HepG2 (cell line): ENCODE measurements around the gene ADIPOR2. TPM values are rescaled to one million over a fixed set of nuclear protein-coding genes. Genes with fewer than 3 reads are reported as not detected.
"Not testable (repeated sequence)": the region's sequence is repeated elsewhere in the genome, so short reads cannot be mapped to it uniquely, and the experiment has no call there.

ENCODE experiments used
- ATAC-seq: fragments of 200-7000 bp; cut with Tn5 transposase; 3 replicates; pipeline ENCODE4 v1.9.1; 2020; ENCODE audit warnings: mild to moderate bottlenecking, moderate library complexity
- BruUV-seq: library from RNA; stranded (reverse); fragments of 400-500 nt; replicated peaks from 2 replicates; lab custom pipeline; 2021; lab: Mats Ljungman, UMichigan
- CTCF ChIA-PET: fragments of 300-600 bp; formaldehyde crosslinking; extraction: SDS; loops from one replicate; lab custom pipeline; 2021; ENCODE audit warnings: low total read pairs, inconsistent platforms, low intra/inter-chr PET ratio; lab: Yijun Ruan, JAX
- POLR2A ChIA-PET: fragments of 350-600 bp; sonication (Branson Sonifier 250); formaldehyde crosslinking; loops from one replicate; lab custom pipeline; 2020; ENCODE audit warnings: antibody characterized with exemption, inconsistent platforms; lab: Yijun Ruan, JAX
- DNase-seq: peaks from one replicate; pipeline ENCODE4 v3.0.0-alpha.2; 2015; ENCODE audit warnings: low spot score
- FAIRE-seq: peaks from 3 replicates; lab custom pipeline; 2011; peaks lifted over from hg19 to GRCh38; lab: Jason Lieb, UNC
- H2AFZ ChIP-seq: one replicate; pipeline ENCODE4 v1.6.1; 2011; ENCODE audit warnings: low read length, inconsistent platforms
- H3K27ac ChIP-seq: fragments of 300-600 bp; 3 replicates; pipeline ENCODE4 v1.8.0; 2011; ENCODE audit warnings: mixed run types, mild to moderate bottlenecking, mixed read lengths, low read length, inconsistent platforms; ENCODE audit not compliant: insufficient read depth; ENCODE audit errors: extremely low read length
- H3K27me3 ChIP-seq, 2 experiments: fragments of 200-600 bp in 1 of 2; 2 replicates in 1 of 2; 3 replicates in 1 of 2; pipeline versions ENCODE4 v1.6.0 to v1.8.0; 2011; ENCODE audit warnings: low read length in 2 of 2, mild to moderate bottlenecking in 2 of 2, moderate library complexity in 2 of 2, inconsistent platforms in 1 of 2; ENCODE audit not compliant: insufficient read depth in 2 of 2, control insufficient read depth in 1 of 2
- H3K36me3 ChIP-seq, 2 experiments: fragments of 200-600 bp in 1 of 2; replicated peaks in 1 of 2; 2 replicates in 1 of 2; 3 replicates in 1 of 2; pipeline versions ENCODE4 v1.5.1 to v1.8.0; 2011; ENCODE audit warnings: low read length in 2 of 2, inconsistent platforms in 1 of 2; ENCODE audit not compliant: insufficient read depth in 2 of 2, control insufficient read depth in 1 of 2
- H3K4me1 ChIP-seq: 2 replicates; pipeline ENCODE4 v1.5.1; 2012; ENCODE audit warnings: low read length, inconsistent platforms; ENCODE audit not compliant: insufficient read depth
- H3K4me2 ChIP-seq: 2 replicates; pipeline ENCODE4 v1.6.0; 2011; ENCODE audit warnings: low read depth, low read length, inconsistent platforms
- H3K4me3 ChIP-seq, 3 experiments: fragments of 200-600 bp in 1 of 3; sonication (generic), shearing (Covaris generic) in 1 of 3; replicated peaks in 1 of 3; 2 replicates each; pipeline ENCODE4 v1.5.1; 2011 to 2016; ENCODE audit warnings: low read length in 3 of 3, inconsistent platforms in 2 of 3, low read depth in 2 of 3, mild to moderate bottlenecking in 2 of 3, control low read depth in 1 of 3, mixed read lengths in 1 of 3; ENCODE audit not compliant: insufficient read depth in 1 of 3
- H3K79me2 ChIP-seq: one replicate; pipeline ENCODE4 v1.6.1; 2011; ENCODE audit warnings: low read length, inconsistent platforms; ENCODE audit not compliant: insufficient read depth
- H3K9ac ChIP-seq: 2 replicates; pipeline ENCODE4 v1.6.0; 2011; ENCODE audit warnings: mild to moderate bottlenecking, low read depth, low read length, inconsistent platforms; ENCODE audit not compliant: insufficient read depth
- H3K9me3 ChIP-seq: 2 replicates; pipeline ENCODE4 v1.5.1; 2012; ENCODE audit warnings: mild to moderate bottlenecking, low read length
- H4K20me1 ChIP-seq: 2 replicates; pipeline ENCODE4 v1.6.0; 2011; ENCODE audit warnings: inconsistent platforms, mild to moderate bottlenecking, low read length, moderate library complexity; ENCODE audit not compliant: insufficient read depth
- ZNF121 ChIP-seq: sonication (generic); formaldehyde crosslinking; IDR thresholded peaks from 2 replicates; pipeline ENCODE4 v1.5.0; 2020; ENCODE audit warnings: mild to moderate bottlenecking, missing genetic modification reagents
- WGBS: methylation state at CpG from one replicate; pipeline ENCODE4 v1.1.6; 2017; ENCODE audit warnings: low lambda C conversion rate; 5-methylcytosine and 5-hydroxymethylcytosine counted together
- in situ Hi-C: cut with HindIII; loops from 2 replicates; pipeline ENCODE4 v1.10.0; 2017; ENCODE audit warnings: low pct_unique_long_range_greater_than_20kb; ENCODE audit not compliant: extremely low pct_ligation_motif_present
- intact Hi-C: fragments of 100-400 bp; cut with micrococcal nuclease; formaldehyde crosslinking; loops from one replicate; pipeline ENCODE4 v1.10.0; 2022; ENCODE audit not compliant: unreplicated experiment
- polyA plus RNA-seq, 8 experiments: library from polyadenylated mRNA; depleted of rRNA in 3 of 8; stranded (reverse) in 7 of 8; unstranded in 1 of 8; fragments of >200 nt; fragmentation: Illumina TruSeq in 4 of 8; extraction: Trizol in 4 of 8; gene quantifications; 2 replicates each; pipeline versions ENCODE4 v1.2.1 to v1.2.3, GENCODE V29; 2011 to 2016; ENCODE audit warnings: low read depth in 4 of 8, missing spikeins in 1 of 8, mixed read lengths in 1 of 8; ENCODE audit not compliant: insufficient read depth in 1 of 8
- total RNA-seq, 5 experiments: library from RNA; depleted of rRNA; stranded (reverse); fragments of >200 nt; fragmentation: Illumina TruSeq; extraction: Trizol; gene quantifications; 2 replicates each; pipeline ENCODE4 v1.2.3, GENCODE V29; 2016; ENCODE audit warnings: low read depth in 1 of 5
- TF ChIP-seq, protein P1 (sequence below): sonication (generic); formaldehyde crosslinking; IDR thresholded peaks from 2 replicates; pipeline ENCODE4 v1.5.0; 2020; ENCODE audit warnings: mild to moderate bottlenecking, missing genetic modification reagents
- TF ChIP-seq, protein P2 (sequence below): sonication (generic); formaldehyde crosslinking; IDR thresholded peaks from 2 replicates; pipeline ENCODE4 v1.5.0; 2020; ENCODE audit warnings: mild to moderate bottlenecking, missing genetic modification reagents

The ADIPOR2 gene
- total and polyA plus RNA-seq, 2 of the 13 experiments (the other 11 are each of a cell fraction or from before 2014, with no cell fraction given) = 35.2 to 52.2 TPM

DNA sequence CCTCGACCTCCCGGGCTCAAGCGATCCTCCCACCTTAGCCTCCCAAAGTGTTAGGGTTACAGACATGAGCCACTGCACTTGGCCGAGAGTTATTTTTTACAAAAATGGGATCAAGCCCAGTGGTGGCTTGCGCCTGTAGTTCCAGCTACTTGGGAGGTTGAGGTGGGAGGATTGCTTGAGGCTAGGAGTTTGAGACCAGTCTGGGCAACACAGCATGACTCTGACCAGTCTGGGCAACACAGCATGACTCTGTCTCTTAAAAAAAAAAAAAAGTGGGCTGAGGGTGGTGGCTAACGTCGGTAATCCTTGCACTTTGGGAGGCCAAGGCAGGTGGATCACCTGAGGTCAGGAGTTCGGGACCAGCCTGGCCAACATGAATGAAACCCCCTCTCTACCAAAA, 4.2 kb downstream of the ADIPOR2 start:
- WGBS = 88% methylated on average over 8 of the region's 8 CpGs
- H3K79me2 ChIP-seq = peaks cover 90% of the 10 kb centered on the region
- CTCF ChIA-PET, H2AFZ ChIP-seq, H3K9ac ChIP-seq, in situ Hi-C loops, DNase-seq, BruUV-seq, intact Hi-C loops, POLR2A ChIA-PET, H3K27ac ChIP-seq, H3K36me3 ChIP-seq, H3K4me3 ChIP-seq, H3K9me3 ChIP-seq, FAIRE-seq, ATAC-seq, H3K27me3 ChIP-seq: not testable (repeated sequence)
- peak overlapping the region; percentile 34; the same call in 1 of the 2 replicates for H3K4me2 ChIP-seq
- peaks cover 76% of the 10 kb centered on the region for H4K20me1 ChIP-seq
- TF ChIP-seq ZNF121 (CRISPR knock-in tag) = peak; percentile 53; the same call in 1 of the 2 replicates
- TF ChIP-seq, protein P1, sequence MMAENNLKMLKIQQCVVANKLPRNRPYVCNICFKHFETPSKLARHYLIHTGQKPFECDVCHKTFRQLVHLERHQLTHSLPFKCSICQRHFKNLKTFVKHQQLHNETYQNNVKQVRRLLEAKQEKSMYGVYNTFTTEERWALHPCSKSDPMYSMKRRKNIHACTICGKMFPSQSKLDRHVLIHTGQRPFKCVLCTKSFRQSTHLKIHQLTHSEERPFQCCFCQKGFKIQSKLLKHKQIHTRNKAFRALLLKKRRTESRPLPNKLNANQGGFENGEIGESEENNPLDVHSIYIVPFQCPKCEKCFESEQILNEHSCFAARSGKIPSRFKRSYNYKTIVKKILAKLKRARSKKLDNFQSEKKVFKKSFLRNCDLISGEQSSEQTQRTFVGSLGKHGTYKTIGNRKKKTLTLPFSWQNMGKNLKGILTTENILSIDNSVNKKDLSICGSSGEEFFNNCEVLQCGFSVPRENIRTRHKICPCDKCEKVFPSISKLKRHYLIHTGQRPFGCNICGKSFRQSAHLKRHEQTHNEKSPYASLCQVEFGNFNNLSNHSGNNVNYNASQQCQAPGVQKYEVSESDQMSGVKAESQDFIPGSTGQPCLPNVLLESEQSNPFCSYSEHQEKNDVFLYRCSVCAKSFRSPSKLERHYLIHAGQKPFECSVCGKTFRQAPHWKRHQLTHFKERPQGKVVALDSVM (CRISPR knock-in tag) = peak; percentile 80
- peaks cover 78% of the 10 kb centered on the region for H3K4me1 ChIP-seq

DNA sequence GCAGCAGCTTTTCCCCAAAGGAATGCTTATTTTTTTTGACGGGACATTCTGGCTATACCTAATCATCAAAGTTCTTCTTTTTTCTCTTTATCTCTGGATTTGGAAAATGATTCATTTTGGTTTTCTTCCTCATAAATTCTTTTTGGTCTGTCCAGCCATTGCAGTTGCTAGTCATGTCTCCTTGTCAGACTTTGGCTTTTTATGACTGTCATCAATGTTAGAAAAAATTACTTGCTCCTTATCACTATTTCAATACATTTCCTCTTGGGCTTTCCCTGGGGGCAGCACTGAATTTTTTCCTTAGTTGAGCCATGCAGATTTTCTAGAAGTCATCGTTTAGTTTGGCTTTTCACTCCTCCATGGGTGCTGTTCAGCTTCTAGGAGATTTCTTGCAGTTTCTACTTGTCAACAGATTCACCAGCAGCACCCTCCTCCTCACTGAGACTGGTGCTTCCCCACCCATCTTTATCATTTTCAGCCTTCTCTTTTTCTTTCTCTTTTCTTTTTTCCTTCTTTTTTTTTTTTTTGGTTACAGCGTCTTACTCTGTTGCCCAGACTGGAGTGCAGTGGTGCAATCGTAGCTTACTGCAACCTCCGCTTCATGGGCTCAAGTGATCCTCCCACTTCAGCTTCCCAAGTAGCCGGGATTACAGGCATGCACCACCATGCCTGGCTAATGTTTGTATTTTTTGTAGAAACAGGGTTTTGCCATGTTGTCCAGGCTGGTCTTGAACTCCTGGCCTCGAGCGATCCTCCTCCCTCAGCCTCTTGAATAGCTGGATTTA, 5.2 kb downstream of the ADIPOR2 start:
- intact Hi-C loops (no loop called here), in situ Hi-C loops (no loop called here)
- Histone ChIP-seq H2AFZ (no peak overlapping the region), H3K4me2 (peak overlapping the region; percentile 38; the same call in 1 of the 2 replicates), H3K9me3 (no peaks in the 10 kb centered on the region), H3K36me3 (peaks cover 0 to 5% of the 10 kb centered on the region in 2 experiments; a peak in 2 of 5 replicates), H3K27me3 (no peaks in the 10 kb centered on the region), H4K20me1 (peaks cover 85% of the 10 kb centered on the region), H3K27ac (peak overlapping the region; percentile 12), H3K79me2 (peaks cover 100% of the 10 kb centered on the region), H3K4me3 (no peak overlapping the region), H3K4me1 (peaks cover 85% of the 10 kb centered on the region), H3K9ac (no peak overlapping the region)
- ChIA-PET CTCF (no interaction called here), POLR2A (no interaction called here)
- FAIRE-seq = no peak
- no peak for ATAC-seq
- peak; percentile 65 for TF ChIP-seq ZNF121 (CRISPR knock-in tag)
- TF ChIP-seq, protein P2, sequence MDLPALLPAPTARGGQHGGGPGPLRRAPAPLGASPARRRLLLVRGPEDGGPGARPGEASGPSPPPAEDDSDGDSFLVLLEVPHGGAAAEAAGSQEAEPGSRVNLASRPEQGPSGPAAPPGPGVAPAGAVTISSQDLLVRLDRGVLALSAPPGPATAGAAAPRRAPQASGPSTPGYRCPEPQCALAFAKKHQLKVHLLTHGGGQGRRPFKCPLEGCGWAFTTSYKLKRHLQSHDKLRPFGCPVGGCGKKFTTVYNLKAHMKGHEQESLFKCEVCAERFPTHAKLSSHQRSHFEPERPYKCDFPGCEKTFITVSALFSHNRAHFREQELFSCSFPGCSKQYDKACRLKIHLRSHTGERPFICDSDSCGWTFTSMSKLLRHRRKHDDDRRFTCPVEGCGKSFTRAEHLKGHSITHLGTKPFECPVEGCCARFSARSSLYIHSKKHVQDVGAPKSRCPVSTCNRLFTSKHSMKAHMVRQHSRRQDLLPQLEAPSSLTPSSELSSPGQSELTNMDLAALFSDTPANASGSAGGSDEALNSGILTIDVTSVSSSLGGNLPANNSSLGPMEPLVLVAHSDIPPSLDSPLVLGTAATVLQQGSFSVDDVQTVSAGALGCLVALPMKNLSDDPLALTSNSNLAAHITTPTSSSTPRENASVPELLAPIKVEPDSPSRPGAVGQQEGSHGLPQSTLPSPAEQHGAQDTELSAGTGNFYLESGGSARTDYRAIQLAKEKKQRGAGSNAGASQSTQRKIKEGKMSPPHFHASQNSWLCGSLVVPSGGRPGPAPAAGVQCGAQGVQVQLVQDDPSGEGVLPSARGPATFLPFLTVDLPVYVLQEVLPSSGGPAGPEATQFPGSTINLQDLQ = no peak
- TF ChIP-seq, protein P1 (CRISPR knock-in tag) = 0 out of 2 replicates have a peak, but pooled peaks have one; percentile 23
- no TSS peak for BruUV-seq
- no peak for DNase-seq
- WGBS = 72% methylated on average over 8 of the region's 8 CpGs
